Esophagus squamous epithelium (tissue), 4 donors: ENCODE measurements around the gene UPK1B.

ENCODE experiments used
- CTCF ChIP-seq, 6 experiments: fragments of 450-650 bp in 4 of 6; fragments of 200-600 bp in 2 of 6; sonication (generic) in 2 of 6; IDR thresholded peaks; one replicate each; pipeline ENCODE4 v1.5.1; 2016 to 2019; ENCODE audit warnings: antibody characterized with exemption in 6 of 6, mild to moderate bottlenecking in 4 of 6, moderate library complexity in 4 of 6
- POLR2A ChIP-seq, 4 donors: fragments of 450-650 bp; IDR thresholded peaks; one replicate each; pipeline ENCODE4 v1.6.1; 2017; ENCODE audit warnings: antibody characterized with exemption in 4 of 4, mild to moderate bottlenecking in 4 of 4, moderate library complexity in 3 of 4

DNA sequence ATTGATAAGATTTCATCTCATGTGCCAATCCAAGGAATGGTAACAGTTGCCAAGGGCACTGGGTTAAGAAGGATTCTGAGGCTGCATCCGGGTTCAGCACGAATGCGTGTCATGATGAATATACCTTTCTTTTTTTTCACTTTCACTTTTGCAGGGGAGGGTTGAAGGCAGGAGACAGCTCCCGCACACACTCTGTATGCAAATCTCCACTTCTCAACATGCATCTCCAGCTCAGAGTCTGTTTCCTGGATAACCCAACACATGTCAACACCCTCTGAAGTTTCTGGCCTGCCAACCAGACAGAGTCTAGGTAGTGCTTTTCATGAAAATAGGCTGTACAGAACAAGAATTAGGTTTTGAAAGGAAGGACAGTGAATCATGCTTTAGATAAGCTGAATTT lies 45.7 kb downstream of the UPK1B start:
- TF ChIP-seq CTCF (IDR thresholded peaks at IDR 0.05) (no peak), POLR2A (IDR thresholded peaks at IDR 0.05) (no peak)
